Measurements from ENCODE around the gene TBCEL. TPM values are rescaled to one million over a fixed set of nuclear protein-coding genes. Genes with fewer than 3 reads are reported as not detected.

TBCEL gene
- total and polyA plus RNA-seq, 2 donors (not counting 3 experiments of a cell fraction or from before 2014, with no cell fraction given) = 5.6 to 19.5 TPM

- H3K27me3 ChIP-seq (ENCODE audit: control insufficient read depth in 2 of 2, insufficient read depth in 2 of 2, low read length in 2 of 2) = no peaks in the 10 kb centered on the region
- H3K9ac ChIP-seq (replicated peaks; ENCODE audit: extremely low read depth, insufficient read depth, low read length) = no peak overlapping the region
- no peaks in the 10 kb centered on the region for H3K36me3 ChIP-seq (ENCODE audit: control insufficient read depth in 2 of 2, extremely low read depth in 1 of 2, insufficient read depth in 2 of 2, low read length in 2 of 2)
- H3K9me1 ChIP-seq (replicated peaks; ENCODE audit: control insufficient read depth, extremely low read depth, insufficient read depth, low read length) = peaks cover 3% of the 10 kb centered on the region
- intact Hi-C loops (cut with micrococcal nuclease) (no loop called here), dilution Hi-C loops (cut with MboI; ENCODE audit: extremely low pct_ligation_motif_present, low sequenced_read_pairs) (no loop called here)
- no peak overlapping the region for H3K4me3 ChIP-seq (replicated peaks in 1 of 3; ENCODE audit: insufficient read depth in 1 of 3, low read depth in 1 of 3, low read length in 3 of 3)
- H3K9me3 ChIP-seq (replicated peaks; ENCODE audit: control insufficient read depth, insufficient read depth, low read length) = no peaks in the 10 kb centered on the region
- ChIA-PET POLR2A (no interaction called here), CTCF (interaction anchor here (1.8 kb wide), 1 partner anchor 16 kb away, joined by 5 read pairs; no protein-coding TSS in a partner anchor)
- no peak overlapping the region for H3K27ac ChIP-seq (ENCODE audit: insufficient read depth, low read depth, low read length)
- FAIRE-seq = no peak
- peaks cover 19% of the 10 kb centered on the region for H3K4me1 ChIP-seq (ENCODE audit: control insufficient read depth, extremely low read depth, insufficient read depth, low read length)
- peaks cover 2% of the 10 kb centered on the region for H3K79me2 ChIP-seq (ENCODE audit: control insufficient read depth, insufficient read depth, low read length)
- no peak for TF ChIP-seq MAX (IDR thresholded peaks at IDR 0.05; ENCODE audit: insufficient read depth, insufficient read length)
- no peak for TF ChIP-seq POLR2A (IDR thresholded peaks at IDR 0.05; ENCODE audit: low read depth, low read length)
- TF ChIP-seq MYC (IDR thresholded peaks at IDR 0.05; ENCODE audit: low read depth, low read length) = no peak
- TF ChIP-seq JUN (IDR thresholded peaks at IDR 0.05; ENCODE audit: borderline replicate concordance, insufficient read depth, insufficient read length, low read depth) = no peak
- TF ChIP-seq EZH2 (IDR thresholded peaks at IDR 0.05; ENCODE audit: borderline replicate concordance, low read depth, low read length, severe bottlenecking) = no peak
- no peak for TF ChIP-seq GATA2 (IDR thresholded peaks at IDR 0.05; ENCODE audit: insufficient read depth, insufficient read length, low read depth, low read length)
- no peak for TF ChIP-seq FOS (IDR thresholded peaks at IDR 0.05; ENCODE audit: borderline replicate concordance, insufficient read depth, low read length)
- TF ChIP-seq POLR2AphosphoS5 (IDR thresholded peaks at IDR 0.05; ENCODE audit: insufficient read depth, low read depth, low read length) = no peak
- no peak for TF ChIP-seq CTCF (IDR thresholded peaks at IDR 0.05; ENCODE audit: extremely low read depth in 1 of 2, insufficient read depth in 1 of 2, low read depth in 1 of 2, low read length in 2 of 2)
- H3K4me2 ChIP-seq (ENCODE audit: insufficient read depth, low read length) = no peak overlapping the region
- no peaks in the 10 kb centered on the region for H4K20me1 ChIP-seq (replicated peaks; ENCODE audit: control insufficient read depth, extremely low read depth, insufficient read depth, low read length)
- no peak for DNase-seq (ENCODE audit: low read depth, low spot score)
- no peak overlapping the region for H2AFZ ChIP-seq (ENCODE audit: low read depth, low read length)
- no TSS peak for BruUV-seq (replicated peaks)
Measured at GRCh38 chr11:121041072-121041471, 17.2 kb downstream of the TBCEL start.

Measured in endothelial cell of umbilical vein (primary cell).